Endothelial cell of umbilical vein (primary cell): ENCODE data around the gene PTGR3.

Experiments used
- POLR2A ChIP-seq: IDR thresholded peaks from 2 replicates; pipeline ENCODE4 v1.6.1; 2012; ENCODE audit warnings: low read depth, mild to moderate bottlenecking, control low read depth, low read length
- TF ChIP-seq, protein P1 (sequence below), 2 donors: IDR thresholded peaks; 1 replicate in 1 of 2; 2 replicates in 1 of 2; pipeline ENCODE4 v1.5.1; 2011; ENCODE audit warnings: low read length in 2 of 2, mild to moderate bottlenecking in 2 of 2, moderate library complexity in 2 of 2, control low read depth in 1 of 2, inconsistent platforms in 1 of 2, low read depth in 1 of 2; ENCODE audit not compliant: insufficient read depth in 1 of 2; ENCODE audit errors: extremely low read depth in 1 of 2

DNA sequence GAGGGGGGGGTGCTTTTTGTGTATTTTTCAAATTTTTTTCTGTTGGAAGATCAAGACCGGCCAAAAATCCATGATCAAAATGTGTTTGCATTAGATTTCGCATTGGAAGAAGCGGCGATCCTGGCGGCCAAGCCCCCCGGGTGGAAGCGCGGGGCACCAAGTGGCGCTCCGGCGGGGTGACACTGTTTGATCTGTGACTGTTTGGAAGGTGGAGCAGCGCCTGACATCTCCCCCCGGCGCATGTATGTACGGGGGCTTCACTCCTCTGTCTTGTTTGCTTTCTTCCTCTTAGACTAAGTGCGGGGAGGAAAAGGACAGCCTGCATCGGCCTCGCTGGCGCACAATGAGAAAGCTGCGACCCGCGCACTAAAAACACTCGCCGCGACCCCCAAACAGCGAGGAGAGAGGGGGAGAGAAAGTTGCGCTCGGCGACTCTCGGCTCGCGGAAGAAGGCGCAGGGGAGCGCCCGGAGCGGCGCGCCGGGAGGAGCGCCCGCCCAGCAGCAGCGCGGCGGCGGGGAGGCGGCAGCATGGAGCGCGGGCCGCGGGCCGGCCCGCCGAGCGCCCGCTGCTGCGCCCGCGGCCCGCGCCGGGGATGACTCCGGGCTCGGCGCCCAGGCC, 2.2 kb upstream of the PTGR3 start:
- TF ChIP-seq, protein P1, sequence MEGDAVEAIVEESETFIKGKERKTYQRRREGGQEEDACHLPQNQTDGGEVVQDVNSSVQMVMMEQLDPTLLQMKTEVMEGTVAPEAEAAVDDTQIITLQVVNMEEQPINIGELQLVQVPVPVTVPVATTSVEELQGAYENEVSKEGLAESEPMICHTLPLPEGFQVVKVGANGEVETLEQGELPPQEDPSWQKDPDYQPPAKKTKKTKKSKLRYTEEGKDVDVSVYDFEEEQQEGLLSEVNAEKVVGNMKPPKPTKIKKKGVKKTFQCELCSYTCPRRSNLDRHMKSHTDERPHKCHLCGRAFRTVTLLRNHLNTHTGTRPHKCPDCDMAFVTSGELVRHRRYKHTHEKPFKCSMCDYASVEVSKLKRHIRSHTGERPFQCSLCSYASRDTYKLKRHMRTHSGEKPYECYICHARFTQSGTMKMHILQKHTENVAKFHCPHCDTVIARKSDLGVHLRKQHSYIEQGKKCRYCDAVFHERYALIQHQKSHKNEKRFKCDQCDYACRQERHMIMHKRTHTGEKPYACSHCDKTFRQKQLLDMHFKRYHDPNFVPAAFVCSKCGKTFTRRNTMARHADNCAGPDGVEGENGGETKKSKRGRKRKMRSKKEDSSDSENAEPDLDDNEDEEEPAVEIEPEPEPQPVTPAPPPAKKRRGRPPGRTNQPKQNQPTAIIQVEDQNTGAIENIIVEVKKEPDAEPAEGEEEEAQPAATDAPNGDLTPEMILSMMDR (IDR thresholded peaks at IDR 0.05; ENCODE audit: extremely low read depth in 1 of 2, insufficient read depth in 1 of 2, low read depth in 1 of 2, low read length in 2 of 2) = no peak
- no peak for TF ChIP-seq POLR2A
